ENCODE measurements around the gene IRF5.

Gene IRF5

GRCh38 chr7:128945668-128946366, 8.1 kb downstream of the IRF5 start:
- no peak for DNase-seq (ENCODE audit: low read depth, low spot score)
- in situ Hi-C loops (cut with HindIII; ENCODE audit: low sequenced_read_pairs): no loop called here
- TF ChIP-seq CTCF (IDR thresholded peaks at IDR 0.05; ENCODE audit: low read depth, low read length): no peak
- H3K4me3 ChIP-seq (ENCODE audit: low read depth, low read length): no peak overlapping the region

GRCh38 chr7:128946936-128947830, 9.5 kb downstream of the IRF5 start:
- TF ChIP-seq CTCF (IDR thresholded peaks at IDR 0.05; ENCODE audit: low read depth, low read length): peak; percentile 17
- H3K4me3 ChIP-seq (ENCODE audit: low read depth, low read length): no peak overlapping the region
- no peak for DNase-seq (ENCODE audit: low read depth, low spot score)

GRCh38 chr7:128947854-128948253, 10.1 kb downstream of the IRF5 start:
- DNase-seq (ENCODE audit: low read depth, low spot score): no peak
- in situ Hi-C loops (cut with HindIII; ENCODE audit: low sequenced_read_pairs): no loop called here
- TF ChIP-seq CTCF (IDR thresholded peaks at IDR 0.05; ENCODE audit: low read depth, low read length): no peak
- no peak overlapping the region for H3K4me3 ChIP-seq (ENCODE audit: low read depth, low read length)

More at GRCh38 chr7:128946936-128947830, 9.5 kb downstream of the IRF5 start:
- in situ Hi-C loops (cut with HindIII; ENCODE audit: low sequenced_read_pairs): no loop called here

GRCh38 chr7:128948312-128948973, 10.7 kb downstream of the IRF5 start:
- in situ Hi-C loops (cut with HindIII; ENCODE audit: low sequenced_read_pairs): no loop called here
- H3K4me3 ChIP-seq (ENCODE audit: low read depth, low read length): no peak overlapping the region
- no peak for TF ChIP-seq CTCF (IDR thresholded peaks at IDR 0.05; ENCODE audit: low read depth, low read length)
- DNase-seq (ENCODE audit: low read depth, low spot score): no peak

- H3K4me3 ChIP-seq (ENCODE audit: low read depth, low read length): no peak overlapping the region
These were observed 11.4 kb downstream of the IRF5 start for GRCh38 chr7:128948976-128949760.

More at GRCh38 chr7:128948976-128949760, 11.4 kb downstream of the IRF5 start:
- no peak for DNase-seq (ENCODE audit: low read depth, low spot score)
- no peak for TF ChIP-seq CTCF (IDR thresholded peaks at IDR 0.05; ENCODE audit: low read depth, low read length)
- in situ Hi-C loops (cut with HindIII; ENCODE audit: low sequenced_read_pairs): no loop called here
